ENCODE results near the gene XCR1. TPM values are rescaled to one million over a fixed set of nuclear protein-coding genes. Genes with fewer than 3 reads are reported as not detected.
"Not testable (repeated sequence)": the region's sequence is repeated elsewhere in the genome, so short reads cannot be mapped to it uniquely, and the experiment has no call there.

XCR1 gene
- total RNA-seq, 4 donors from 2014 or later: under 0.01 to 0.07 (median 0.04) TPM; not detected in 1

DNA sequence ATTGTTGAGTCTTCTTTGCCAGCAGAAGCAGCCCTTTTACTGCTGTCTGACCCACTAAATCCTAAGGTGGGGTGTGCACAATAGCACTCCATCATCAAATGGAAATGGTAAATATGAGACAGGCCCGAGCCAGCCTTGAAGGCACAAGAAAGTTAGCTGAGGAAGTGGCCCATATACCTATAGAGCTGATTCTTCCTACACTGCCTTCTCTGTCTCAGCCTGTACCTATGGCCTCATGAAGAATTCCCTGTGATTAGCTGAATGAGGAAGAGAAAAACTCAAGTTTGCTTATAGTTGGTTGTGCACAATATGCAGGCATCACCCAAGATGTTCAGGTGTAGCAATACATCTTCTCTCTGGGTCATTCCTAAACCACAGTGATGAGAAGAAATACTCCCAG is 31.7 kb upstream of the XCR1 start:
- no peak overlapping the region for H3K4me3 ChIP-seq
- no peaks in the 10 kb centered on the region for H3K9me3 ChIP-seq
- WGBS, 2 donors (ENCODE audit: low coverage in 1 of 2): 56 to 85% methylated on average over 1 of the region's 1 CpG
- H3K27ac ChIP-seq: no peak overlapping the region
- H3K36me3 ChIP-seq: no peaks in the 10 kb centered on the region
- no peaks in the 10 kb centered on the region for H3K27me3 ChIP-seq
- no peak for TF ChIP-seq POLR2AphosphoS5 (IDR thresholded peaks at IDR 0.05)
- no peak for TF ChIP-seq POLR2A (IDR thresholded peaks at IDR 0.05)
- TF ChIP-seq EP300 (IDR thresholded peaks at IDR 0.05): no peak
- TF ChIP-seq, protein P1, sequence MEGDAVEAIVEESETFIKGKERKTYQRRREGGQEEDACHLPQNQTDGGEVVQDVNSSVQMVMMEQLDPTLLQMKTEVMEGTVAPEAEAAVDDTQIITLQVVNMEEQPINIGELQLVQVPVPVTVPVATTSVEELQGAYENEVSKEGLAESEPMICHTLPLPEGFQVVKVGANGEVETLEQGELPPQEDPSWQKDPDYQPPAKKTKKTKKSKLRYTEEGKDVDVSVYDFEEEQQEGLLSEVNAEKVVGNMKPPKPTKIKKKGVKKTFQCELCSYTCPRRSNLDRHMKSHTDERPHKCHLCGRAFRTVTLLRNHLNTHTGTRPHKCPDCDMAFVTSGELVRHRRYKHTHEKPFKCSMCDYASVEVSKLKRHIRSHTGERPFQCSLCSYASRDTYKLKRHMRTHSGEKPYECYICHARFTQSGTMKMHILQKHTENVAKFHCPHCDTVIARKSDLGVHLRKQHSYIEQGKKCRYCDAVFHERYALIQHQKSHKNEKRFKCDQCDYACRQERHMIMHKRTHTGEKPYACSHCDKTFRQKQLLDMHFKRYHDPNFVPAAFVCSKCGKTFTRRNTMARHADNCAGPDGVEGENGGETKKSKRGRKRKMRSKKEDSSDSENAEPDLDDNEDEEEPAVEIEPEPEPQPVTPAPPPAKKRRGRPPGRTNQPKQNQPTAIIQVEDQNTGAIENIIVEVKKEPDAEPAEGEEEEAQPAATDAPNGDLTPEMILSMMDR (IDR thresholded peaks at IDR 0.05): no peak
- H3K4me1 ChIP-seq: peaks cover 0 to 17% (median 3%) of the 10 kb centered on the region in 3 donors
- no peak for ATAC-seq

DNA sequence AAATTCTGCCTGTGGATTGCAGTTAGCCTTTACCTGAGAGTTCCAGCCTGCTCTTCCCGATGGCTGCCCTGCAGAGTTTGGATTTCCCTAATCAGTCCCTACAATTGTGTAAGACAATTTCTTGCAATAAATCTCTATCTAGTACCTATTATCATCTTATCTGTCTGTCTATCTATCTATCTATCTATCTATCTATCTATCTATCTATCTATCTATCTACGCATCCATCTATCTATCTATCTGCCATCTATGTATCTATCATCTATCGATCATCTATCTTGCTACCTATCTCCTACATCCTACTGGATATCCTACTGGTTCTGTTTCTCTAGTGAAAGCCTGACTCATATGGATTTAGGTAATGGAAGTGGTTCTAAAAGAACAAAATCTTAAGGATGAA is 30.4 kb upstream of the XCR1 start:
- 86 to 100% methylated on average over 2 to 3 of the region's 3 CpGs for WGBS, 2 donors (ENCODE audit: low coverage in 1 of 2)
- no peaks in the 10 kb centered on the region for H3K36me3 ChIP-seq
- H3K27ac ChIP-seq: no peak overlapping the region
- H3K9me3 ChIP-seq: no peaks in the 10 kb centered on the region
- TF ChIP-seq POLR2A (IDR thresholded peaks at IDR 0.05) (no peak), POLR2AphosphoS5 (IDR thresholded peaks at IDR 0.05) (no peak), EP300 (IDR thresholded peaks at IDR 0.05) (no peak)
- TF ChIP-seq, protein P1 (IDR thresholded peaks at IDR 0.05): no peak
- peaks cover 0 to 5% (median 3%) of the 10 kb centered on the region in 3 donors for H3K4me1 ChIP-seq
- ATAC-seq: no peak
- H3K27me3 ChIP-seq: no peaks in the 10 kb centered on the region
- no peak overlapping the region for H3K4me3 ChIP-seq

DNA sequence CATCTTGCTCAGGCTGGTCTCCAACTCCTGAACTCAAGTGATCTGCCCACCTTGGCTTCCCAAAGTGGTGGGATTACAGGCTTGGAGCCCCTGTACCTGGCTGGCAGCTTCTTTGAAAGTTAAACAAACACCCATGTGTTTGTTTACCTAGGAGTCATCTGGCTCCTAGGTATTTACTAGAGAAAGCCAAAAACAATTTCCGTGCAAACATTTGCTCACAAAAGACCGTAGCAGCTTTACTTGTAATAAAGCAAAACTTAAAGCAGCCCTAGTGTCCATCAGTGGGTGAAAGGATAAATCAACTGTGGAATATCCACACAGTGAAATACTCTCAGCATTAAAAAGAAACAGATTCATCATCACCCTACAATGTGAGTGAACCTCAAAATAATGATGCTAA is 29.4 kb upstream of the XCR1 start:
- H3K4me3 ChIP-seq: no peak overlapping the region
- no peaks in the 10 kb centered on the region for H3K27me3 ChIP-seq
- no peaks in the 10 kb centered on the region for H3K4me1 ChIP-seq
- no peaks in the 10 kb centered on the region for H3K9me3 ChIP-seq
- TF ChIP-seq POLR2A (IDR thresholded peaks at IDR 0.05) (no peak), POLR2AphosphoS5 (IDR thresholded peaks at IDR 0.05) (no peak), EP300 (IDR thresholded peaks at IDR 0.05) (no peak)
- TF ChIP-seq, protein P1 (IDR thresholded peaks at IDR 0.05): no peak
- no peaks in the 10 kb centered on the region for H3K36me3 ChIP-seq
- ATAC-seq: no peak
- 100% methylated on average over 1 of the region's 2 CpGs; no CpG with 5 or more reads in 1 of the 2 donors for WGBS, 2 donors (ENCODE audit: low coverage in 1 of 2)
- H3K27ac ChIP-seq: no peak overlapping the region

DNA sequence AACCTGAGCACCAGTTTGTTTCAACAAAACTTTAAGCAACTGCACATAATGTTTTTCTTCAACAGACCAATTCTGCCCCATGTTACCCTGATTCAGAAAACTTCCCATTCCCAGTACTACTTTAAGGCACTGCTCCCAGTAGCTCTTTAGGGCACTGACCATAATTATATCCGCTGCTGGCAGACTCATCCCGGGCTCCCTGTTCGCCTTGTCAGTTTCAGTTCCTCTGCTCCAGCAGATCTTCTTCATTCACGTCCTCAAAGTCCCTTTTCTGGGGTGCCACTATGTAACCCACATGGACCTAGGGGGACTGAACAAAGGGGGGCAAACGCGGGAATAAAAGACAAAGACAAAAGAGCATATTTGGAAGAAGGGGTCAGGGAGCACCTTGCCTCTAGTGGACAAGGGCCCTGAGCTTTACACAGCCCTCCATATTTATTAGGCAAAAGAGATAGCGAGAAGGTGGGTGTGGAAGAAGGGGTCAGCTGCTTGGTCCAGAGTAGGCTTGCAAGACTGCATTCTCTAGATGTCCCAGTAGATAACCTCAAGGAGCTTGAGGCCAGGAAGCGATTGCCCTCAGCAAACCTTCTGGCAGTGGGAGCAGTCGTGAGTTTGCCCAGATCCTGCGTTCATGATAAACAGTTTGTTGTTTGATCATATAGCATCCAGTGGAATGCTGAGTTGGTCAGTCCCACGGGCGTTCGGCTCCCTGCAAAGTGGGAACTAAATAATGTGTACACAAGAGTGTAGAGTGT is 26.7 kb upstream of the XCR1 start:
- H3K4me3 ChIP-seq, H3K9me3 ChIP-seq, H3K4me1 ChIP-seq, ATAC-seq, H3K27me3 ChIP-seq, H3K36me3 ChIP-seq, H3K27ac ChIP-seq: not testable (repeated sequence)
- 73% methylated on average over 9 to 12 of the region's 13 CpGs for WGBS, 2 donors (ENCODE audit: low coverage in 1 of 2)

DNA sequence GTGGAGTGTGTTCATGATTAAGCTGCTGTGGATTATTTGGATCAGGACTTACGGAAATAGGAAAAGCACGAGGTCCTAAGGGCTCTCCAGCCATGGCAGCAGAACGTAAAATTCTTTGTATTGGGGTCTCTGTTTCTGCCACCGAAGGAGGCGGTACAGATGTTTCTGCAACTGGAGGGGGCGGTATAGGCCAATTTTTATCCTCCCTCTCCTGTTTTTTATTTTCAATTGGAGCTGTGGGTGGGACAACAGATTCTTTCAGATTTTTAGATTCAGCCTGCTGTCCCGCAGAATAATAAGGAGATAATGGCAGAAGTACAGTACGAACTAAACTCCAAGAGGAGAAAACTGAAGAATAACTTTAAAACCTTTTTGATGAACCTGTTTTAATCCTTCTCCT is 26.0 kb upstream of the XCR1 start:
- not testable (repeated sequence) for ATAC-seq, H3K27ac ChIP-seq, H3K9me3 ChIP-seq, H3K4me3 ChIP-seq, H3K27me3 ChIP-seq, H3K36me3 ChIP-seq, H3K4me1 ChIP-seq
- WGBS, 2 donors (ENCODE audit: low coverage in 1 of 2): 62% methylated on average over 5 of the region's 8 CpGs; no CpG with 5 or more reads in 1 of the 2 donors

DNA sequence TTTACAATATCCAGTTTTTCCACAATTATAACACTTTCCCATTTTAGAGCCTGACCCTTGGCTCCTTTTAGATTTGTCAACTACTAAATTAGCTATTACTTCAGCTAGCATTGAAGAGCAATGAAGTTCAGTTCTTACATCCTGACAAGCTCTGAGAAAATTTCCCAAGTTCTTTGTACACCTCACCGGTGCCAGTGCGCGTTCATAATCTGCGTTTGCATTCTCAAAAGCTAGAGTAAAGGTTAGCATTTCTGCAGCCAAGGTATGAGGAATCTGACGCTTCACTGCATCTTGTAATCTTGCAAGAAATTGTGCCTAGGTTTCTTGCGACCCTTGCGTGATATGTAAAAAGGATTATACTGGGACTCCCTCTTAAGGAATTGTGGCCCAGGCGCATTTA is 25.2 kb upstream of the XCR1 start:
- 70 to 89% methylated on average over 2 to 8 of the region's 8 CpGs for WGBS, 2 donors (ENCODE audit: low coverage in 1 of 2)
- no peak overlapping the region for H3K27ac ChIP-seq
- H3K9me3 ChIP-seq: no peaks in the 10 kb centered on the region
- ATAC-seq: no peak
- no peak overlapping the region for H3K4me3 ChIP-seq
- H3K36me3 ChIP-seq: no peaks in the 10 kb centered on the region
- TF ChIP-seq, protein P1 (IDR thresholded peaks at IDR 0.05): no peak
- TF ChIP-seq POLR2A (IDR thresholded peaks at IDR 0.05) (no peak), POLR2AphosphoS5 (IDR thresholded peaks at IDR 0.05) (no peak), EP300 (IDR thresholded peaks at IDR 0.05) (no peak)
- H3K27me3 ChIP-seq: no peaks in the 10 kb centered on the region
- H3K4me1 ChIP-seq: no peaks in the 10 kb centered on the region
